ENCODE results near the gene SH3BP5L. TPM values are rescaled to one million over a fixed set of nuclear protein-coding genes. Genes with fewer than 3 reads are reported as not detected.
"Not testable (repeated sequence)": the region's sequence is repeated elsewhere in the genome, so short reads cannot be mapped to it uniquely, and the experiment has no call there.

The SH3BP5L gene
- total RNA-seq, 2 donors from 2014 or later = 22.6 to 27.4 TPM

GRCh38 chr1:248807067-248807737, 18.5 kb downstream of the SH3BP5L start:
- H3K9me3 ChIP-seq = no peaks in the 10 kb centered on the region
- no peak for DNase-seq (ENCODE audit: low spot score)
- no peaks in the 10 kb centered on the region for H3K27me3 ChIP-seq (replicated peaks; ENCODE audit: insufficient read depth)
- H3K4me3 ChIP-seq = no peak overlapping the region
- no peak overlapping the region for H3K27ac ChIP-seq
- H3K36me3 ChIP-seq = peaks cover 5% of the 10 kb centered on the region
- no peak for ATAC-seq (ENCODE audit: insufficient number of reproducible peaks, low FRiP score, low read depth)
- H3K4me1 ChIP-seq (ENCODE audit: control insufficient read depth in 1 of 2, low read depth in 2 of 2) = peaks cover 9 to 14% of the 10 kb centered on the region in 2 donors
- TF ChIP-seq CTCF (IDR thresholded peaks at IDR 0.05) = peak; percentile 49

GRCh38 chr1:248805876-248806275, 19.8 kb downstream of the SH3BP5L start:
- Histone ChIP-seq H3K27me3 (replicated peaks; ENCODE audit: insufficient read depth) (no peaks in the 10 kb centered on the region), H3K4me1 (ENCODE audit: control insufficient read depth in 1 of 2, low read depth in 2 of 2) (peaks cover 4 to 6% of the 10 kb centered on the region in 2 donors), H3K9me3 (no peaks in the 10 kb centered on the region), H3K4me3 (no peak overlapping the region), H3K36me3 (no peaks in the 10 kb centered on the region), H3K27ac (no peak overlapping the region)
- TF ChIP-seq CTCF (IDR thresholded peaks at IDR 0.05) = no peak
- ATAC-seq (ENCODE audit: insufficient number of reproducible peaks, low FRiP score, low read depth) = no peak
- no peak for DNase-seq (ENCODE audit: low spot score)

GRCh38 chr1:248804771-248805681, 20.7 kb downstream of the SH3BP5L start:
- Histone ChIP-seq H3K9me3 (no peaks in the 10 kb centered on the region), H3K4me3 (no peak overlapping the region), H3K27ac (no peak overlapping the region), H3K27me3 (replicated peaks; ENCODE audit: insufficient read depth) (no peaks in the 10 kb centered on the region), H3K36me3 (no peaks in the 10 kb centered on the region), H3K4me1 (ENCODE audit: control insufficient read depth in 1 of 2, low read depth in 2 of 2) (no peaks in the 10 kb centered on the region)
- ATAC-seq (ENCODE audit: insufficient number of reproducible peaks, low FRiP score, low read depth) (no peak), DNase-seq (ENCODE audit: low spot score) (no peak)
- no peak for TF ChIP-seq CTCF (IDR thresholded peaks at IDR 0.05)

- H3K27me3 ChIP-seq (replicated peaks; ENCODE audit: insufficient read depth); H3K9me3 ChIP-seq; DNase-seq (ENCODE audit: low spot score); H3K4me3 ChIP-seq; ATAC-seq (ENCODE audit: insufficient number of reproducible peaks, low FRiP score, low read depth); H3K36me3 ChIP-seq; H3K27ac ChIP-seq; H3K4me1 ChIP-seq (ENCODE audit: control insufficient read depth in 1 of 2, low read depth in 2 of 2): not testable (repeated sequence)
Measured at GRCh38 chr1:248803501-248803900, 22.2 kb downstream of the SH3BP5L start.

GRCh38 chr1:248802454-248802853, 23.3 kb downstream of the SH3BP5L start:
- H3K4me1 ChIP-seq (ENCODE audit: control insufficient read depth in 1 of 2, low read depth in 2 of 2) = no peaks in the 10 kb centered on the region
- H3K9me3 ChIP-seq = no peaks in the 10 kb centered on the region
- no peak for TF ChIP-seq CTCF (IDR thresholded peaks at IDR 0.05)
- no peak for DNase-seq (ENCODE audit: low spot score)
- no peaks in the 10 kb centered on the region for H3K36me3 ChIP-seq
- H3K4me3 ChIP-seq = no peak overlapping the region
- ATAC-seq (ENCODE audit: insufficient number of reproducible peaks, low FRiP score, low read depth) = no peak
- H3K27me3 ChIP-seq (replicated peaks; ENCODE audit: insufficient read depth) = no peaks in the 10 kb centered on the region
- no peak overlapping the region for H3K27ac ChIP-seq

Measured in thoracic aorta (tissue), 2 donors.